ENCODE data around the gene TTLL10.

GRCh38 chr1:1232796-1233566, 59.3 kb downstream of the TTLL10 start:
- TF ChIP-seq CTCF (optimal IDR thresholded peaks at IDR 0.05 in 1 of 3, IDR thresholded peaks at IDR 0.05 in 1 of 3, conservative IDR thresholded peaks at IDR 0.05 in 1 of 3; ENCODE audit: extremely low read depth in 1 of 3, insufficient read depth in 2 of 3, low read length in 3 of 3) = no peak
- no peak for TF ChIP-seq EZH2 (IDR thresholded peaks at IDR 0.05; ENCODE audit: low read length)

Measured in keratinocyte (primary cell).